Measurements from ENCODE around the gene PPP1R13L. TPM values are rescaled to one million over a fixed set of nuclear protein-coding genes. Genes with fewer than 3 reads are reported as not detected.

Gene PPP1R13L
- total RNA-seq, 1 experiment from 2014 or later = 27.5 TPM

- TF ChIP-seq MYBL2 (CRISPR knock-in tag; IDR thresholded peaks at IDR 0.05) (no peak), ZNF423 (CRISPR knock-in tag; IDR thresholded peaks at IDR 0.05) (no peak), ELF4 (CRISPR knock-in tag; IDR thresholded peaks at IDR 0.05; ENCODE audit: low read depth) (no peak), ARID4B (CRISPR knock-in tag; IDR thresholded peaks at IDR 0.05; ENCODE audit: borderline replicate concordance) (no peak), ZNF317 (CRISPR knock-in tag; IDR thresholded peaks at IDR 0.05; ENCODE audit: borderline replicate concordance, low read depth) (no peak), KAT7 (CRISPR knock-in tag; IDR thresholded peaks at IDR 0.05; ENCODE audit: borderline replicate concordance) (no peak), PRRX2 (CRISPR knock-in tag; IDR thresholded peaks at IDR 0.05) (no peak), ZBTB43 (CRISPR knock-in tag; IDR thresholded peaks at IDR 0.05) (no peak), TP53 (CRISPR knock-in tag; IDR thresholded peaks at IDR 0.05) (no peak), HMGA2 (CRISPR knock-in tag; IDR thresholded peaks at IDR 0.05) (no peak), SP1 (CRISPR knock-in tag; conservative IDR thresholded peaks at IDR 0.05) (no peak), ATF6 (CRISPR knock-in tag; IDR thresholded peaks at IDR 0.05) (no peak)
- peaks cover 3% of the 10 kb centered on the region for H3K9me3 Mint-ChIP-seq
- no peak for DNase-seq (ENCODE audit: low spot score)
- H3K36me3 Mint-ChIP-seq = no peaks in the 10 kb centered on the region
- ChIA-PET CTCF (interaction anchor here (0.5 to 8.1 kb wide), 71 partner anchors 9 to 348 kb away, joined by 3 to 325 read pairs (median 5); partner anchors contain the start of genes FBXO46, FOSB, PPM1N and PPP1R13L), POLR2A (interaction anchor here (0.7 to 2.9 kb wide), 7 partner anchors 11 to 168 kb away, joined by 3 to 28 read pairs (median 4); no protein-coding TSS in a partner anchor)
- no peak overlapping the region for H3K27ac Mint-ChIP-seq
- H3K4me1 Mint-ChIP-seq = peaks cover 22% of the 10 kb centered on the region
- ATAC-seq = no peak
- peak overlapping the region; percentile 35 for H3K4me3 Mint-ChIP-seq
- peaks cover 22% of the 10 kb centered on the region for H3K27me3 Mint-ChIP-seq (ENCODE audit: low read depth)
These were observed 34.3 kb upstream of the PPP1R13L start for GRCh38 chr19:45439190-45439568.

- Mint-ChIP-seq H3K27ac (no peak overlapping the region), H3K4me1 (peaks cover 12% of the 10 kb centered on the region), H3K4me3 (no peak overlapping the region), H3K9me3 (peaks cover 3% of the 10 kb centered on the region), H3K36me3 (no peaks in the 10 kb centered on the region), H3K27me3 (ENCODE audit: low read depth) (peaks cover 13% of the 10 kb centered on the region)
- ChIA-PET POLR2A (interaction anchor here (0.6 kb wide), 1 partner anchor 522 kb away, joined by 6 read pairs; no protein-coding TSS in a partner anchor), CTCF (interaction anchor here (2.5 to 8.1 kb wide), 2 partner anchors 42 to 48 kb away, joined by 16 to 125 read pairs; no protein-coding TSS in a partner anchor)
- no peak for DNase-seq (ENCODE audit: low spot score)
- ATAC-seq = no peak
- TF ChIP-seq HMGA2 (CRISPR knock-in tag; IDR thresholded peaks at IDR 0.05) (no peak), PRRX2 (CRISPR knock-in tag; IDR thresholded peaks at IDR 0.05) (no peak), AFF4 (CRISPR knock-in tag; IDR thresholded peaks at IDR 0.05; ENCODE audit: borderline replicate concordance) (no peak), TP53 (CRISPR knock-in tag; IDR thresholded peaks at IDR 0.05) (no peak), JAZF1 (CRISPR knock-in tag; IDR thresholded peaks at IDR 0.05) (no peak), E2F1 (CRISPR knock-in tag; IDR thresholded peaks at IDR 0.05) (no peak), TEAD1 (CRISPR knock-in tag; IDR thresholded peaks at IDR 0.05) (no peak), CREB1 (CRISPR knock-in tag; IDR thresholded peaks at IDR 0.05) (no peak), ELF4 (CRISPR knock-in tag; IDR thresholded peaks at IDR 0.05; ENCODE audit: low read depth) (no peak), NR3C1 (CRISPR knock-in tag; conservative IDR thresholded peaks at IDR 0.05; ENCODE audit: low read depth) (no peak)
These were observed 32.5 kb upstream of the PPP1R13L start for GRCh38 chr19:45437328-45437727.

Measured in WTC11 (cell line).